GM19468 (cell line): ENCODE data around the gene RPP40.

Experiments
- ATAC-seq: cut with Tn5 transposase; IDR thresholded peaks from one replicate; pipeline ENCODE4 v1.9.1; 2021; ENCODE audit warnings: mild to moderate bottlenecking, moderate library complexity, moderate number of reproducible peaks; ENCODE audit not compliant: unreplicated experiment; ENCODE audit errors: extremely low read depth

The RPP40 gene

GRCh38 chr6:4972438-4972837 is 31.4 kb downstream of the RPP40 start:
- ATAC-seq: no peak

DNA sequence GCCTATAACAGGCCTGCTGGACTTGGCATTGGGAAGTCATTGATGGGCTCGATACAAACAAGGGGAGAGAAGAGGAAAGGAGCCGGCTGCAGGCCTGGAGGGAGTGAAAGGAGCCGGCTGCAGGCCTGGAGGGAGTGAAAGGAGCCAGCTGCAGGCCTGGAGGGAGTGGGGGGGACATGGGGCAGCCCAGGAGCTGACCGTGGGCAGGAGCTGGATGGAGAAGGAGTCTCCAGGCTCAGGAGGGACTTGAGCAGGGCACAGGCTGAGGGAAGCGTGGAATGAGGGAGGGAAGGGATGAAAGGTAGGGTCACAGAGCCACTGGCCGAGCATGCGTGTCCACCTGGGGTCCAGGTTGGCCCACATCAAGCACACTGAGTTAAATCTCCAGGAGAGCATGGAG is 32.0 kb downstream of the RPP40 start:
- ATAC-seq: no peak

DNA sequence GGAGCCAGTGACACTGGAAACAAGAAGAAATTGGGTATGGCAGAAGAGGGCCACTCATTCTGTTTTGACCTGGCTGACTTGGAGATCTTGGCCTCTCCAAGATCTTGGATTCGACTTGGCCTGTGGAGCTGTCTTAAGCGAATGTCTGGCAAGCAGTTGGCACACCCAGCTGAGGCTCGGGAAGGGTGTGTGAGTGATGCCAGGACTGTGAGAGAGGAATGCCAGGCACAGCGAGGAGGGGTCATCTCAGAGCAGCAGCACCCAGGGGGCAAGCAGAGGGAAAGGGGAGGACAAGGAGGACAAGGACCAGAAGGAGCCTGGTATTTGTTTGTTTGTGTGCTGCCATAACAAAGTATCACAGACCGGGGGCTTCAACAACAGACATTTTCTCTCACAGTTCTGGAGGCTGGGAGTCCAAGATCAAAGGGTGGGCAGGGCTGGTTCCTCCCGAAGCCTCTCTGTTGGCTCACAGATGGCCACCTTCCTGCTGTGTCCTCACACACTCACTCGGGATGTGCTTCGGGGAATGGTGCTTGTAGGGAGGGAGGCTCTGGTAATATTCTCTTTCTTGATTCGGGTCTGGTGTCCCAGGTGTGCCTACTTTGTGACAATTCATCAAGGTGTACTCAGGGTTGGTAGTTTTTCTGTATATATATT is 33.0 kb downstream of the RPP40 start:
- no peak for ATAC-seq

DNA sequence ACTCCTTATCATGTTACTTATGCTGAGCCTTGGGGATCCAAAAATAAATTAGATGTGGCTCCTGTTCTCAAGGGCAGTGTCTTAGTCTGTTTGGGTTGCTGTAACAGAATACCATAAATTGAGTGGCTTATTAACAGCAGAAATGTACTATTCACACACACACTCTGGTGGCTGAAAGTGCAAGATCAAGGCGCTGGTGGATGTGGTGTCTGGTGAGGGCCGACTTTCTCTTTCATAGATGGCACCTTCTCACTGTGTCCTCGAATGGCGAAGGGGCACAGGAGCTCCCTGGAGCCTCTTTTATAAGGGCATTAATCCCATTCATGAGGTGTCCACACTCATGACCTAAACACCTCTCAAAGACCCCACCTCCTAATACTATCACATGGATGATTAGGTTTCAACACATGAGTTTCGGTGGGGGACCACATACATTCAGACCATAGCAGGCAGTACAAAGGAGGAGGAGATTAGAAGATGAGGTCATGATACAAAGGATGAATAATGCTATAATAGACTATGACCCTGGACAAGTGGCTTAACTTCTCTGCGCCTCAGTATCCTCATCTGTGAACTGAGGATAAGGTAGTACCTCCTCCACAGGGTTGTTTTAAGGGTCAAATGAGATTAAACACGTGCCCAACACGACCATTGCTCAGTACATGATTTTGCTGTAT is 34.1 kb downstream of the RPP40 start:
- ATAC-seq: no peak

DNA sequence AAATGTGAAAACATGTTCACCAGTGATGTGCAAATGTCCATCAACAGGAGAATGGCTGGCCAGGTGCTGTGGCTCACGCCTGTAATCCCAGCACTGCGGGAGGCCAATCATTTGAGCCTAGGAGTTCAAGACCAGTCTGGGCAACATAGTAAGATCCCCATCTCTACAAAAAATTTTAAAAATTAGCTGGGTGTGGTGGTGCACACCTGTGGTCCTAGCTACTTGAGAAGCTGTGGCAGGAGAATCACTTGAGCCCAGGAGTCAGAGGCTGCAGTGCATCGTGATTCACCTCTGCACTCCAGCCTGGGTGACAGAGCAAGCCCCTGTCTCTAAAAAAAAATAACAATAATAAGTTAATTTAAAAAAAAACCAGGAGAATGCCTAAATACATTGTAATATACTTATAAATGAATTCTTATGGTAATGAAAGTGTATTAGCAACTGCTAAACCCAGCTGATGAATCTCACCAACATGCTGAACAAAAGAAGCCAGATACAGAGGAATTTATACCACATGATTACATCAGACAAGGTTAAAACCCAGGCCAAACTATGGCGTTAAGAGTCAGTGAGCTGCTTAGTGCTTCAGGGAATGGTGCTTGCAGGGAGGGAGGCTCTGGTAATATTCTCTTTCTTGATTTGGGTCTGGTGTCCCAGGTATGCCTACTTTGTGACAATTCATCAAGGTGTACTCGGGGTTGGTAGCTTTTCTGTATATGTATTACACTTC is 36.4 kb downstream of the RPP40 start:
- ATAC-seq: no peak

GRCh38 chr6:4965562-4966389 is 38.1 kb downstream of the RPP40 start:
- ATAC-seq: no peak

- ATAC-seq: no peak
Observed at GRCh38 chr6:4964675-4965561, 38.9 kb downstream of the RPP40 start.

DNA sequence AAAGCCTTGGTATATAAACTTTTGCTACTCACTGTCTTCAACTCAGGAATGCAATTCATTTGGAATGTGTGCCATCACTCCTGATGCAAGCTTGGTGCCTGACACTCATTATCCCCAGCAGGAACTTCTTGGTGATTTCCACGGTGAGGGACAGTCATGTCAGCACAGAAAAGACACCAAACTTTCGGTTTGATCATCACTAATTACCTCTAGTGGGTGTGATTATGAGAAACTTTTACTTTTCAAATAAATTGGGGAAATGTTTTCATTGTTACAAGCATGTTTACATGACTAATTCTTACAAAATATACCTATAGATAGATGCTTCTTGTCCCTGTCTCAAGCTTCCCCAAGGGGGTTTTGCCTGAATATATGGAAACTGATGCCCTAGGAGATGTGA is 40.9 kb downstream of the RPP40 start:
- no peak for ATAC-seq

GRCh38 chr6:4961322-4962168 is 42.3 kb downstream of the RPP40 start:
- no peak for ATAC-seq

DNA sequence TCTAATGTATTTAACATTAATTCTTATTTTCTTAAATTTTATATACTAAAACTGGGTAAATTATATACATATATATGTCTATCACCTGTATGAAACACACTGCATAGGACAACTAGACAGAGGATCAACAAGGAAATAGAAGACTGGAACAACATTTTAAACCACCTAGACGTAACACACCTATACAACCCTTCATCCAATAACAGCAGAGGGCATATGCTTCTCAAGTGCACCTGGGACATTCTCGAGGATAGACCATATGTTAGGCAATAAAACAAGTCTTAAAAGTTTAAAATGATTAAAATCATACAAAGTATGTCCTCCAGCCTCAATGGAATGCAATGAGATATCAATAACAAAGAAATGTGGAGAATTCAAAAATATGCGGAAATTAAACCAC is 45.2 kb downstream of the RPP40 start:
- ATAC-seq: no peak

DNA sequence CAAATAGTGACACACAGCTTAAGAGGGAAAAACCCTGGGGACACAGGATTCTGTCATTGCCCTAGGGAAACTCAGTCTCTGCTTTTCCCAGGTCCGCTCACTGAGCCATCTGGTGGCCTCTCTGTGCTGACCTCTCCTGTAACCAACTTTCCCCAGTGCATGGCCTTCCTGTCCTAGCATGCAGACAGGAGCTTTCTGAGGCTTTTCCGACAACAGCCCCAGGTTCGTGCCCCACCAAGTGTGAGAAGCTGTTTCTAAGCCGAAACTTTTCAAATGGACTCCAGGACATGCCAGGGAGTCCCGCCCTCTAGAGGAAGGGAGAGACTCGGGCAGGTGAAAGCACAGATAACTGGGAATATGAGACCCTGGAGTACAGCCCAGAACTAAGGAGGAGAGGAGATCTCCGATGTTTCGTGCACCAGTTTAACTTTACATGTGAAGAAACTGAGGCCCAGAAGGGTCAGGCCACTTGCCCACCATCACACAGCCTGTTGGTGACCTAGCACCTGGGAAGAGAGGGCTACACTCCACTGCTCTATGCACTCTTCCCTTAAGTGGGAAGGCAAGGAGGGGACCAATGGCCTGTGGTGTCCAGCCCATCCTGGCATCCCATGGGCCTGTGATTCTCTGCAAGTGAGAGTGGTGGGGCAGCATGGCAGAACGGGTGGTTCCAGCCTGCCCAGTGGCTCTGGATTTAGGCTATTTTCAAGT is 46.2 kb downstream of the RPP40 start:
- no peak for ATAC-seq

GRCh38 chr6:4956625-4957024 is 47.2 kb downstream of the RPP40 start:
- no peak for ATAC-seq

GRCh38 chr6:4953440-4953839 is 50.4 kb downstream of the RPP40 start:
- no peak for ATAC-seq

DNA sequence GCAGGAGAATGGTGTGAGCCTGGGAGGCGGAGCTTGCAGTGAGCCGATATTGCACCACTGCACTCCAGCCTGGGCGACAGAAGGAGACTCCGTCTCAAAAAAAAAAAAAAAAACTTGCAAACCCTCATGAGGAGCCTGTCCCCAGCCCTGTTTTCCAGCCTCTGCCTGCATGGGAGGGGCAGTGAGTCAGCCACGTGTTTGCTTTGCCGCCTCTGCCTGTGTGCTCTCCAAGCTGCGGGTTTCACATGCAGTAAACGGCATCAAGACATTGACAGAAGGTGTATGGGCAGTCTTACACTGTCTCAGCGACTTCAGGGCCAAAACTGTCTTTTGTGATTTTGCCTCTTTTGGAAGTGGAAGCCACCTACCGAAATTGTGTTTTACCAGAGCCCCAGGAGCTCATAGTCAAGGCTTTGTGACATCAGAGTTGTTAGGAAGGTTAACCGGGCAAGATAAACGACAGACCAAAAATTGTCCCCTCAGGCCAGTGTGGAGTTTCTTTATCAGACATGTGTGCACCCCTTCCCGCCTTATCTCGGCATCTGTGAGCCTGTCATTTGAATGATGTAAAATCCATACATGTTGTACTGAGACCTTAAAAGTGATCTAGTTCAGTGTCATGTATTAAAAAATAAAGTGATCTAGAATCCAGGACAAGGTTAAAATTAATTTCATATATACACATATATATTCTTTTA is 52.9 kb downstream of the RPP40 start:
- no peak for ATAC-seq

- no peak for ATAC-seq
Observed at GRCh38 chr6:4950076-4950475, 53.8 kb downstream of the RPP40 start.

GRCh38 chr6:4948781-4949450 is 54.9 kb downstream of the RPP40 start:
- no peak for ATAC-seq

GRCh38 chr6:4947716-4948115 is 56.1 kb downstream of the RPP40 start:
- no peak for ATAC-seq
